ENCODE results near the gene RHPN2. TPM values are rescaled to one million over a fixed set of nuclear protein-coding genes. Genes with fewer than 3 reads are reported as not detected.

The RHPN2 gene
- polyA plus RNA-seq, 1 experiment, result 4.8 TPM

DNA sequence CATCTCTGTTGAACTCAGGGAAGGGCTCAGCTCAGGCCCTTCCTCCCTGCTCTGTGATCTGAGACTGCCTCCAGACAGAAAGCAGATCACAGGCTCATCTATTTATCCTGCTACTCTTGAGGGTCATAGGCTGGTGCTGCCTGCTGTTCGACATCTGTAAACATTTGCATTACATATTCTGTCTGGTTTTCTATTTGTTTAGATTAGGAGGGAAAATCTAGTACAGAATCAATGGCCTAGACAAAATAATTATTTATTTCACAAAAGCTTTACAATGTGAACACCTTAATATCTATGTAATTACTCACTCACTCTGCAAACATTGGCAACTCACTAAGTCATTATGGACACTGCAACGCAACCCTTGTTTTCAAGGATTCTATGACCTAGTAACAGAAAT, 135.9 kb downstream of the RHPN2 start:
- H3K27ac ChIP-seq (ENCODE audit: low read depth, low read length), result no peak overlapping the region

More for the DNA sequence above, 135.9 kb downstream of the RHPN2 start:
- peaks cover 3% of the 10 kb centered on the region; the same call in 1 of the 2 replicates for H3K9me3 ChIP-seq (ENCODE audit: control insufficient read depth, insufficient read depth, low read length)
- no peak for DNase-seq (ENCODE audit: low read depth, low spot score)
- TF ChIP-seq CTCF (IDR thresholded peaks at IDR 0.05; ENCODE audit: low read depth, low read length), result no peak
- CTCF ChIA-PET, result no interaction called here
- H3K27me3 ChIP-seq (ENCODE audit: control insufficient read depth, insufficient read depth, low read length), result no peaks in the 10 kb centered on the region
- POLR2A ChIA-PET, result no interaction called here
- H3K4me3 ChIP-seq (ENCODE audit: low read depth, low read length), result no peak overlapping the region

Small RNA genes within 50 kb of the gene (small RNA-seq; reads per million reads assigned to genes)
- not detected for gene AC008521.1 (ENCODE audit: insufficient read length, low read depth)
- gene AC008521.2 (ENCODE audit: insufficient read length, low read depth), result not detected

Other genes starting within 250 kb of the RHPN2 start
- gene SLC7A9, start 195.1 kb downstream of the RHPN2 start, polyA plus RNA-seq (2011; rRNA removed), result 0.15 TPM in 1 of 2 replicates, not detected in the other
- gene CEP89, start 92.9 kb downstream of the RHPN2 start, polyA plus RNA-seq (2011; rRNA removed), result 12.3 and 13.9 TPM in 2 replicates
- 1.6 and 1.8 TPM in 2 replicates for gene FAAP24, start 92.6 kb downstream of the RHPN2 start, polyA plus RNA-seq (2011; rRNA removed)
- gene GPATCH1, start 16.3 kb upstream of the RHPN2 start, polyA plus RNA-seq (2011; rRNA removed), result 7.0 and 7.9 TPM in 2 replicates
- not detected in 2 replicates for gene WDR88, start 67.2 kb upstream of the RHPN2 start, polyA plus RNA-seq (2011; rRNA removed)
- gene LRP3, start 129.4 kb upstream of the RHPN2 start, polyA plus RNA-seq (2011; rRNA removed), result 9.5 and 15.8 TPM in 2 replicates
- not detected in 2 replicates for gene SLC7A10, start 161.0 kb upstream of the RHPN2 start, polyA plus RNA-seq (2011; rRNA removed)
- 0.02 and 0.06 TPM in 2 replicates for gene CEBPA, start 237.6 kb upstream of the RHPN2 start, polyA plus RNA-seq (2011; rRNA removed)

Data from AG04450 (cell line).